RPMI8226 (cell line): Measurements from ENCODE around the gene NBL1.
"Not testable (repeated sequence)": the region's sequence is repeated elsewhere in the genome, so short reads cannot be mapped to it uniquely, and the experiment has no call there.

ENCODE experiments used
- DNase-seq: peaks from one replicate; pipeline ENCODE4 v3.0.0-alpha.2; 2015

Gene NBL1

DNA sequence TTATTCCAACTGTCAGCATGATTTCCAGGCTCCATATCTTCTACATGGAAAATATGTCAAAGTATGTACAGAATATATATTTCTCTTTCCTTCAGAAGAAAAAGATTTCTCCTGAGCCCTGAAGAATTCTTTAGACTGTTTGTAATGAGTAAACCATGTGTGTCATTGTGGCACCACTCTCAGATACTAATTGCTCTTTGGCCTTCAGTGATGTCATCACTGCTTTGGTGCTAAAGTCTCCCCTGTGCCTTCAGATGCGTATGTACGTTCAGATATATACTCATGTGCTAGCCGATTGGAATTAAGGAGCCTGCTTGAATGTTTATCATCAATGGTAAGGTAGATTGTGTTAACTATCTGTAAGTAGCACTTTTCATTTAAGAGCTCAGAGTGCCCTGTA, 20.6 kb upstream of the NBL1 start:
- no peak for DNase-seq

GRCh38 chr1:19625291-19625937, 18.7 kb upstream of the NBL1 start:
- no peak for DNase-seq

GRCh38 chr1:19628879-19629278, 15.2 kb upstream of the NBL1 start:
- DNase-seq = no peak

GRCh38 chr1:19629357-19629756, 14.8 kb upstream of the NBL1 start:
- DNase-seq = no peak

DNA sequence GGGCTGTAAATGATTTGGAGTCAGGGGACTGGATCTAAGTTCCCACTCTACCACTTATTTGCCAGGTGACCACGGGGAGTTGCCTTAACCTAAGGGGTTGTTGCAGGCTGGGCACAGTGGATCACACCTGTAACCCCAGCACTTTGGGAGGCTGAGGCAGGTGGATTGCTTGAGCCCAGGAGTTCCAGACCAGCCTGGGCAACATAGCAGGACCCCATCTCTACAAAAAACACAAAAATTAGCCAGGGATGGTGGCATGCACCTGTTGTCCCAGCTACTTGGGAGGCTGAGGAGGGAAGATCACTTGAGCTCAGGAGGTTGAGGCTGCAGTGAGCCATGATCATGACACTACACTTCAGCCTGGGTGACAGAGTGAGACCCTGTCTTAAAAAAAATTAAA, 13.9 kb upstream of the NBL1 start:
- not testable (repeated sequence) for DNase-seq

- no peak for DNase-seq
These were observed 13.3 kb upstream of the NBL1 start for GRCh38 chr1:19630720-19631395.

DNA sequence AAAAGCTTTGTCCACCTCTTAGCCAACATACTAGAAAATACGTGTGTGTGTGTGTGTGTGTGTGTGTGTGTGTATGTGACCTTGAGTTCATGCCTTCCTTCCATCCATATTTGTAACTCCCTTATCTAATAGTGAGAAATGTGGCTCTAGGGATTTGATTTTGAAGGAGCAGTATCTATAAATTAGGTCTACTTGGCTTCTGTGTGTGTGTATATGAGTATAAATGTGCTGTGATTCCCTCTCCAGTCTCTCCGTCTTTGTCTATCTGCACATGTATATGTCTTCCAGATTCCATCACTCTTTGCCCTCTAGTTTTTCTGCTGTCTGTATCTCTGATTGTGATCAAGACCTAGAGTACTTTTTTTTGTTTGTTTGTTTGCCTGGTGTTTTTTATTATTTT, 11.9 kb upstream of the NBL1 start:
- DNase-seq = no peak

DNA sequence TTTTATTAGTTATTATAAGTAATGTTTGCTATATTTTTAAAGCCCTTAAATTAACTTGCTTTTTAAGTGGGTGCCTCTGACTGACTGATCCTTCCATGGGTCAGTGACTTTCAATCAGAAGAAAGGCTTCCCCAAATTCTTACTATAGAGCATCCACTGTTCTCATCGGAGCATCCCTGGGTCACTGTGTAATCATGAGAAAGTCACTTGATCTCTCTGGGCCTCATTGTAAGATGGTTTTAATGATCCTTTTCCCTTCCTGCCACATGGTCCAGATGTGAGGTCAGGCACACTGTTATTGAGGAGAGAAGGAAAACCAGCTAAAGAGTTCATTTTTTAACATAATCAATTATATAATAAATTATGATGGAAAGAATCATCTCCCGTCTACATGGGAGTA, 11.0 kb upstream of the NBL1 start:
- DNase-seq = no peak

GRCh38 chr1:19635064-19635463, 9.0 kb upstream of the NBL1 start:
- DNase-seq = not testable (repeated sequence)

DNA sequence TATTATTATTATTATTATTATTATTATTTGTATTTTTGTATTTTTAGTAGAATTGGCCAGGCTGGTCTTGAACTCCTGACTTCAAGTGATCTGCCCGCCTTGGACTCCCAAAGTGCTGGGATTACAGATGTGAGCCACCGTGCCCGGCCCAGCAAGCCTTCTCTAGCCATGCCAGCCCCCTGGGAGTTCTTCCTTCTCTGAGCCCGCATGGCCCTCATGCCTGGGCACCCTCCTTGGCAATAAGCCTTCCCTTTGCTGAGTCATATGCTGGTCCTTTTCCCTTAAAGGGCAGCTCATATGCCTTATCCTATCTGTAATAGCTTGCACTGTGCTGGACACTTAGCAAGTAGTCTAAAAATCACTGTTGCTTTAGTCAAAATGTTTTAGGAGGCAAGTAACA, 8.5 kb upstream of the NBL1 start:
- no peak for DNase-seq

- DNase-seq = no peak
These were observed 8.0 kb upstream of the NBL1 start for GRCh38 chr1:19636065-19636464.

DNA sequence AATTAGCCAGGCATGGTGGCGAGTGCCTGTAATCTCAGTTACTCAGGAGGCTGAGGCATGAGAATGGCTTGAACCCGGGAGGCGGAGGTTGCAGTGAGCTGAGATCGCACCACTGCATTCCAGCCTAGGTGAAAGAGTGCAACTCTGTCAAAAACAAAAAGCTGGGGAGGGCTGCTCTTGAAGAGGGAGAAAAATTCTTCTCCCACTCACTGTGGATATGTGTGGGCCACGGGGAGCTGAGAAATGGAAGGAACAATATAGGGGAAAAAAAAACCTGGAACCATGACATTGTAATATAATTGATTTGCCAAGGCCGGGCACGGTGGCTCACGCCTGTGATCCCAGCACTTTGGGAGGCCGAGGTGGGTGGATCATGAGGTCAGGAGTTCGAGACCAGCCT, 7.4 kb upstream of the NBL1 start:
- not testable (repeated sequence) for DNase-seq

- no peak for DNase-seq
These were observed 6.5 kb upstream of the NBL1 start for GRCh38 chr1:19637606-19638005.

GRCh38 chr1:19639228-19639627, 4.9 kb upstream of the NBL1 start:
- not testable (repeated sequence) for DNase-seq

GRCh38 chr1:19639999-19640362, 4.1 kb upstream of the NBL1 start:
- peak; percentile 2 for DNase-seq

GRCh38 chr1:19640363-19641316, 3.5 kb upstream of the NBL1 start:
- peak; percentile 88 for DNase-seq

GRCh38 chr1:19643121-19643520, 990 bp upstream of the NBL1 start:
- DNase-seq = peak; percentile 4

GRCh38 chr1:19644395-19644680, 227 bp downstream of the NBL1 start:
- no peak for DNase-seq

DNA sequence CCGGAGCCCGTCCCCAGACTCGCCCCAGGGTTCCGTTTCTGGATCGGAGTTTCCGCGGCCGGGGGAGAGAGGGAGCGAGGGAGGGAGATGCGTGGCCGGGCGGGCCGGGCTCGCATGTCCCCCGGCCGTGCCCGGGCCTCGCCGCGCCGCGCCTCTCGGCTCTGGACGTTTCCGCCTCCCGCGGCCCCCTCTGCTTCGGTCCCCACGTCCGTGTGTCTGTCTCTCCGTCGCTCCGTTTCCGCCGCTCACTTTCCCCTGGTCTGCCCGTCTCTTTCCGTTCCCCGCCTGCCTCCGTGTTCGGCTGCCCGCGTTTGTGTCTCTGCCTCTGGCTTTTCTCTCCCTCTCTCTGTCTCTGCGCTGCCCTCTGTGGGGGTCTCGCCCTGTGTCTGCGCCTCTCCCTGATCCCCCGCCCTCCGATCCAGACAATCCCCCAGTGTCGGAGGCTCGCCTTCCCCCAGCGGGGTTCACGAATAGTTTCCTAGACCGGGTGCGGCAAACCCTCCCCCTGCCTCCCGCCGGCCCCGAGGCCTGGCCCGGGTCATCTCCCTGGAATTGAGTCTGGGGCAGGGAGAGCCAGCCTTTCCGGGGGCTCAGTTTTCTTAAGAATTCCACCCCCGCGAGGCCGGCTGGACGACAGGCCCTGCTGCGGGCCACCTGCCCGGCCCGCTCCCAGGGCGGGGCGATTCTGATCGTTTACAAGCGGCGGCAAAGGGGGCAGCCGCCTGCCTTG, 735 bp downstream of the NBL1 start:
- DNase-seq = peak; percentile 34

DNA sequence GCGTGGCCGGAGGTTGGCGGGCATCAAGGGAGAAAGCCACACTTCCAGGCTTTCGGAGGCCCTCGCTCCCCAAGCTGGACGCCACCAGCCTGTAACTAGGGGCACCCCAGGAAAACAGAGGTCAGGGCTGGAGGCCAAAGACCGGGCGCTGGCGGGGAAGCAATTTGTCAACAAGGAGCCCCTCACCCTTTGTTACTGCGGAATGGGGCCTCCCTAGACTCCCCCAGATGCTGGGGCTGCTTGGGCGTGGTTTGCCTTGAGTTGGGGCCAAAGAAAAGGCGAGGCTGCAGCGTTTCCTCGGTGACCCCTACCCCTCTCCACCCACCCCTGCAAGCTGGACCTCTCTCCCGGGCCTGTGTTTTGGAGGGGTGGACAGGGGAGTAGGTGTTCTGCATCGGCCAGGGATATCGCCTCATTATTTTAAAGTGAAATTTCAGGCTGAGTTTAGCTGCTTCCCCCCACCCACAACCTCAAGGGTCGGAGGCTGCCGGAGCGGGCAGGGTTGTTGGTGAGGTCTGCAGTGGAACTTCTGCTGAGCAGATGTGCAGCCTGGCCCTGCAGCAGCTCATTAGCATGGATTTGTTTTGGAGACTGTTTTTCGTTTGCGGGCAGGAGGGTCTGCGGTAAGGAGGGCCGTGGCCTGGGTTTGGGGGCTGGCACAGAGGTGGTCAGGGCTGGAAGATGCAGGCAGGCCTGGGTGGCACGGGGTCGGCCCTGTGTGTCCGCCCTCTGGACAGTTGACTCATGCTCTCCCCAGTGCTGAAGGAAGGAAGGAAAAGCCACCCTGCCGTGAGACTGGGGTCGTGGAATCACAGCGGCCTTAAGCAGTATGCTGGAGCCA, 1.5 kb downstream of the NBL1 start:
- DNase-seq = no peak

GRCh38 chr1:19646377-19647319, 2.5 kb downstream of the NBL1 start:
- peak; percentile 40 for DNase-seq
